ENCODE data around the gene CCDC157. TPM values are rescaled to one million over a fixed set of nuclear protein-coding genes. Genes with fewer than 3 reads are reported as not detected.

Gene CCDC157
- total and polyA plus RNA-seq, 12 donors, result 0.48 to 9.9 (median 2.8) TPM

- Histone ChIP-seq H3K4me1 (replicated peaks in 1 of 2) (no peaks in the 10 kb centered on the region), H3K36me3 (replicated peaks in 1 of 2) (no peaks in the 10 kb centered on the region), H3K27me3 (no peaks in the 10 kb centered on the region), H3K27ac (no peak overlapping the region), H3K4me3 (no peak overlapping the region), H3K9me3 (replicated peaks in 1 of 3) (no peaks in the 10 kb centered on the region)
- TF ChIP-seq CTCF (IDR thresholded peaks at IDR 0.05) (no peak), POLR2A (IDR thresholded peaks at IDR 0.05) (no peak)
- no peak for DNase-seq
- 94 to 98% (median 96%) methylated on average over 8 to 18 of the region's 18 CpGs for WGBS, 4 donors
- intact Hi-C loops (cut with DNase I), result no loop called here
These were observed 9.1 kb downstream of the CCDC157 start for GRCh38 chr22:30365891-30366290.

DNA sequence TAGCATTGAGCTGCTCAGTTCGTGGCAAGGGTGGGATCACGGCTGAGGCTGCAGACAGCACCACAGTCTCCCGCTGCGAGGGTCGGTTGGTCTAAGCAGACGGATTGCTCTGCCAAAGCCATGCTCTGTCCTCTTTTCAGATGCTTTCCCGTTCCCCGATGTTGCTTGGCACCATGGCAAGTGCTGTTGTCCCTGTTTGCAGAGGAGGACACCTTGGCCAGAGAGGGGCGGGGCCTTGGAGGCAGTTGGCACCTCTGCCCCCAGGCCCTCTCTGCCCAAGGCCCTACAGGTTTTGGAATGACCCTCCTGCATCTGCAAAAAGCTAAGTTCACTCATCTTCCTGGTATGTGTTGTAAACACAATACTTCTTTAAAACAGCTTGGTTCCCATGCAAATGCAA lies 11.6 kb downstream of the CCDC157 start:
- Histone ChIP-seq H3K9me3 (replicated peaks in 1 of 3) (no peaks in the 10 kb centered on the region), H3K4me1 (replicated peaks in 1 of 2) (no peaks in the 10 kb centered on the region), H3K36me3 (replicated peaks in 1 of 2) (no peaks in the 10 kb centered on the region), H3K4me3 (no peak overlapping the region), H3K27me3 (no peaks in the 10 kb centered on the region), H3K27ac (no peak overlapping the region)
- no peak for DNase-seq
- intact Hi-C loops (cut with DNase I), result no loop called here
- 90 to 94% (median 93%) methylated on average over 7 to 9 of the region's 9 CpGs for WGBS, 4 donors
- TF ChIP-seq CTCF (IDR thresholded peaks at IDR 0.05), result no peak
- no peak for TF ChIP-seq POLR2A (IDR thresholded peaks at IDR 0.05)

DNA sequence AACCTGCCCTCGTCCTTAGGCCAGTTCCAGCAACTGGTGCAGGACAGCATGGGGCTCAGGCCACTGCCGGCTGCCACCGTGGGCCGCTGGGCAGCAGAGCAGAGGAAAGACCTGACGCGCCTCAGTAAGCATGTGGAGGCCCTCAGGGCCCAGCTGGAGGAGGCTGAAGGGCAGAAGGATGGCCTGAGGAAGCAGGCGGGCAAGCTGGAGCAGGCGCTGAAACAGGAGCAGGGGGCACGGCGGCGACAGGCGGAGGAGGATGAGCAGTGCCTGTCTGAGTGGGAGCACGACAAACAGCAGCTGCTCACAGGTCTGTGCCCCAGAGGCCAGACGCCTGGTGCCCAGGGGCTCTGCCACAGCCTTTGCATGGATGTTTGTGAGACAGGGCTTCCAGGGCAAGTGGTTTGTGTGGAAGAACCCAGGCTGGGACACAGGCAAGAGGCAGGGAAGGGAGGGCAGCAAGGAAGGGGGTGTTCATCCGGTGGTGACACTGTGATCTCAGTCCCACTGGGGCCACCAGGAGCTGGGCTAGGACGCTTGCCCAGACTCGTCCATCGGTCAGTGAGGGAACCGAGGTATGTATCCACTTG lies 13.9 kb downstream of the CCDC157 start:
- no peak overlapping the region for H3K4me3 ChIP-seq
- intact Hi-C loops (cut with DNase I), result no loop called here
- no peak overlapping the region for H3K27ac ChIP-seq
- H3K27me3 ChIP-seq, result no peaks in the 10 kb centered on the region
- H3K9me3 ChIP-seq (replicated peaks in 1 of 3), result no peaks in the 10 kb centered on the region
- 85 to 89% (median 88%) methylated on average over 15 to 19 of the region's 19 CpGs for WGBS, 4 donors
- TF ChIP-seq CTCF (IDR thresholded peaks at IDR 0.05), result no peak
- no peak for TF ChIP-seq POLR2A (IDR thresholded peaks at IDR 0.05)
- H3K36me3 ChIP-seq (replicated peaks in 1 of 2), result no peaks in the 10 kb centered on the region
- peaks cover 0 to 4% of the 10 kb centered on the region in 2 donors for H3K4me1 ChIP-seq (replicated peaks in 1 of 2)
- DNase-seq, result no peak

GRCh38 chr22:30371321-30371720 lies 14.5 kb downstream of the CCDC157 start:
- TF ChIP-seq CTCF (IDR thresholded peaks at IDR 0.05) (no peak), POLR2A (IDR thresholded peaks at IDR 0.05) (no peak)
- intact Hi-C loops (cut with DNase I), result no loop called here
- Histone ChIP-seq H3K36me3 (replicated peaks in 1 of 2) (no peaks in the 10 kb centered on the region), H3K9me3 (replicated peaks in 1 of 3) (no peaks in the 10 kb centered on the region), H3K4me3 (no peak overlapping the region), H3K4me1 (replicated peaks in 1 of 2) (peaks cover 0 to 4% of the 10 kb centered on the region in 2 donors), H3K27ac (no peak overlapping the region), H3K27me3 (no peaks in the 10 kb centered on the region)
- WGBS, 4 donors, result 91 to 98% (median 95%) methylated on average over 9 of the region's 9 CpGs
- DNase-seq, result no peak
